HT-29 (cell line): ENCODE data around the gene ATP12A. TPM values are rescaled to one million over a fixed set of nuclear protein-coding genes. Genes with fewer than 3 reads are reported as not detected.
A peak's percentile ranks its signal among the peaks of the same experiment; 100 is the strongest.

ENCODE experiments used
- DNase-seq: peaks from one replicate; pipeline ENCODE4 v3.0.0-alpha.2; 2015; ENCODE audit warnings: low spot score
- total RNA-seq: library from RNA; depleted of rRNA; stranded (reverse); fragments of >200 nt; shearing (Covaris generic); gene quantifications from 2 replicates; pipeline ENCODE4 v1.2.3, GENCODE V29; 2014

The ATP12A gene
- total RNA-seq, 1 experiment from 2014 or later = not detected

DNA sequence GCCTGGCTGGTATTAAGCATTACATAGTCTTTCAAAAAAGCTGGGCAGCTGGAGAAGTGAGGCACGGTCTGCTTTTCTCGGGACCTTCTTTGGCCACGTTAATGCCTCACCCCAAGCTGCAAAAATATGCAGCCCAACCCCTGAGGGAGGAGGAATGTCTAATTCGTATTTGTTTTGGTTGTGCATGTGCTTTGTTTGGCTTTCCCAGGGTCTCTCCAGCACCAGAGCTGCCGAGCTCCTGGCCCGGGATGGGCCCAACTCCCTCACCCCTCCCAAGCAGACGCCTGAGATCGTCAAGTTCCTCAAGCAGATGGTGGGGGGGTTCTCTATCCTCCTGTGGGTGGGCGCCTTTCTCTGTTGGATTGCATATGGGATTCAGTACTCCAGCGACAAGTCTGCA, 7.9 kb downstream of the ATP12A start:
- DNase-seq = no peak

GRCh38 chr13:24688950-24689349, 8.7 kb downstream of the ATP12A start:
- no peak for DNase-seq

- no peak for DNase-seq
Measured at GRCh38 chr13:24691381-24691780, 11.2 kb downstream of the ATP12A start.

DNA sequence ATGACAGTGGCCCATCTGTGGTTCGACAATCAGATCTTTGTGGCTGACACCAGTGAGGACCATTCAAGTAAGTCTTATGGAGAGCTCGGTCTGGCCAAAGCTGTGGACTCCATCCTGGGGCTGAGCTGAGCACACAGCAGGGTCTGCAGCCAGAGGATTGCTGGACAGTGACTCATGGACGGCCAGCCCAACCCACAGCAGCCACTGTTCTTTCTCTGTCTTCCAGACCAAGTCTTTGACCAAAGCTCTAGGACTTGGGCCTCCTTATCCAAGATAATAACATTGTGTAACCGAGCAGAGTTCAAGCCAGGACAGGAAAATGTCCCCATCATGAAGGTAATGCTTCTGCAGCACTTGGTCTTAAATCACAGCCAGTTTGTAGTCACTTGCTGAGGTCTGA, 12.4 kb downstream of the ATP12A start:
- DNase-seq = no peak

- peak; percentile 92 for DNase-seq
Measured at GRCh38 chr13:24693862-24694471, 13.8 kb downstream of the ATP12A start.

DNA sequence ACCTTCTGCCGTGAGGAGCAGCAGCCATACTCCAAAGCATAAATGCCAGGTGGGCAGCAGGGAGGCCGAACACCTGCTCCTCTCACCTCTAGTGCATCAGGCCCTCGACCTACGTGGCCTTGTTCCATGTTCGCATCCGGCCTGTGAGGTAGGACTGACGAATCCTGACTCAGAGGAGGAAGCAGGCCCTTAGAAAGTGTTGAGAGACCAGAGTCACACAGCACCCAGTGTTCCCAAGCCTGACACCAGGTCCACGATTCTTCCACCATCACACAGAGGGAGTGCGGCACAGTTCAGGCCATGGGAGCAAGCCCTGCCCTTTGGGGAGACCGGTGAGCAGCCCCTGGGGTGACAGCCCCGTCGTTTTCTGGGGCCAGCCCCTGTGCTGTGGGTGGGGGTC, 14.7 kb downstream of the ATP12A start:
- DNase-seq = no peak

GRCh38 chr13:24698686-24699085, 18.5 kb downstream of the ATP12A start:
- DNase-seq = no peak

GRCh38 chr13:24699541-24699940, 19.3 kb downstream of the ATP12A start:
- no peak for DNase-seq

DNA sequence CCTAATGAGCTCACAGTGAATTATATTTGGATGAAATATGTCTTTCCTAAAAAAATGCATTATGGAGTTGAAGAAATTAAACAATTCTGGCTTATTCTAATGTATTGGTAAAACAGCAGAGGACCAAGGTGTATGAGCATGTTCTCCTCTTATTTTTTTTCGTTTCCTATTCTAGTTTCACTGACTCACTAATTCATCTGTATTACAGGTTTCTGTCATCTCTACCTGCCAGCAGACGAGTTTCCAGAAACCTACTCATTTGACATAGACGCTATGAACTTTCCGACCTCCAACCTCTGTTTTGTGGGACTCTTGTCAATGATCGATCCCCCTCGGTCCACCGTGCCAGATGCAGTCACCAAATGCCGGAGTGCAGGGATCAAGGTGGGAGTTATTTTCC, 20.3 kb downstream of the ATP12A start:
- DNase-seq = no peak

GRCh38 chr13:24706886-24707585, 26.8 kb downstream of the ATP12A start:
- DNase-seq = no peak

DNA sequence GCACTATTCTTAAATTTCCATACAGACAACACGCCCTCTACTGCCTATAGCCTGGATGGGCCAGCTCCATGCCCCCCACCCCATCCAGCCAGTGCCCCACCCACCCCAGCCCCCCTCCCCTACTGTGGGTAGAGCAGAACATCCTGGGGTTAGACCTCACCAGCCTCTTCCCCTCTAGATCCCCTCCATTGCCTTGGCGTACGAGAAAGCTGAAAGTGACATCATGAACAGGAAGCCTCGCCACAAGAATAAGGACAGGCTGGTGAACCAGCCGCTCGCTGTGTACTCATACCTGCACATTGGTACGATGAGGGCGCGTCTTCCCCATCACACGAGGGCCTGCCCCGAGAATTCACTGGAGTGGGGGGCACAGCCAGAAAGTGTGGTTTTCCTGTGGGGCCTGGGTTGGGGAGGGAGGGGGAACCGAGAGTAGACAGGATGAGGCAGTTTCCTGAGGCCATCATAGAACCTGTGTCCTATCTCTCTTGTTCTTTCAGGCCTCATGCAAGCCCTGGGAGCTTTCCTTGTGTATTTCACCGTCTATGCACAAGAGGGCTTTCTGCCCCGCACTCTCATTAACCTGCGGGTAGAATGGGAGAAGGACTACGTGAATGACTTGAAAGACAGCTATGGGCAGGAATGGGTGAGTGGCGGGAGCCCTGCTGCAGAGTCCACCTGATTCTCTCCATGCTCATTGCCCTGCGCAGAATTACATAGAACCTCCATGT, 29.1 kb downstream of the ATP12A start:
- DNase-seq = no peak

DNA sequence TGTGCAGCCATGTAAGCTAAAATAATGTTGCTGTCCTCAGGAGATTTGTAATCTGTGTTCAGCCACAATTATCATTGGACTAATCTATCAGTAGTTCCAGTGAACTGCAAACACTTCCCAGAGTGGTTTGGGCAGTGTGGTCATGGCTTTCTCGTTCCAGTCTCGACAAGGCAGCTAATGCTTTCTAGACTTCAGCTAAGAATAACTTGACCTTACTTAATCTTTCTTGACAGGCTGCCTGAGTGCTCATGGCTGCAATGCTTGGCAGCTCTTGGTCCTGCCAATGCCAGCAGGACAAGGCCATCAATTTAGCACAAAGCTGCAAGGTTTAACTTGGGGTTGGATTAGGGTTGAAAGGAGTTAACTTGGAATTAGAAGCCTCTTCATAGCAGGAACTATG, 32.8 kb downstream of the ATP12A start:
- no peak for DNase-seq

GRCh38 chr13:24716011-24716410, 35.8 kb downstream of the ATP12A start:
- no peak for DNase-seq

DNA sequence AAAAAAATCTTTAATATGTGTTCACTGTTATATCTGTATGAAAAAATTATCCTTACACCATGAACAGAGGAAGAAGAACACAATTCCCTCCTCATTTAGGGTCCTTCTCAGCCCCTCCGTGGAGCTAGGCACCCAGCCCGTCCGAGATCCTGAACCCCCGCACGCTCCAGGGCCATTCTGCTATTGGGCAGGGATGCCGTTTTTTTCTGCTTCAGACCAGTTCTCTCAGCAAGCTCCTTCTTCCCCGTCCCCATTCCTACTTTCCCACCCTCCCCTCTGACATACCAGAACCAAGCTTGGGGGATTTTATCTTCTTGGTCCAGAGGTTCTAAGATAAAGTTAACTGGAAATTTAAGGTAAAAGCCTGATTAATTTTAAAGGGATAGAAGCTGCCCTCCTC, 36.2 kb downstream of the ATP12A start:
- no peak for DNase-seq

- no peak for DNase-seq
Measured at GRCh38 chr13:24717217-24717616, 37.0 kb downstream of the ATP12A start.

- DNase-seq = no peak
Measured at GRCh38 chr13:24718192-24718965, 38.2 kb downstream of the ATP12A start.

- DNase-seq = no peak
Measured at GRCh38 chr13:24719139-24719538, 38.9 kb downstream of the ATP12A start.

DNA sequence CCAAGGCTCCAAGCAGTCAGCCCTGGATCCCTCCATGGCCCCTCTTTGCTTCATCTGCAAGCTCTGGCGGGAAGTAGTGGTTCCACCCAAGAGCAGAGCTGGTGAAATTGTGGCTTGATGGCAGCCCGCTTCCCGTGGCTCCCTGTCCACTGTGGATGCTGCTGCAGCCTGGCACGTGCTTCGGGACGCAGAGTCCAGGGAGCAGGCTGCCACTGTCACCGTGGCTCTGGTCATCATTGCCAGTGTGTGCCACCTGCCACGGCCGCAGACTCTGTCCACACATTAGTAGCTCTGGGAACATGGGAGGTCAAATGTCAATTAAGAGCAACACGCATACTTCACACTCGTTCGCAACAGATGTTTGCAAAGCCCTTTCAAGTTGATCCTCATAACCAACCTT, 43.0 kb downstream of the ATP12A start:
- DNase-seq = no peak

GRCh38 chr13:24724714-24725113, 44.5 kb downstream of the ATP12A start:
- DNase-seq = no peak

DNA sequence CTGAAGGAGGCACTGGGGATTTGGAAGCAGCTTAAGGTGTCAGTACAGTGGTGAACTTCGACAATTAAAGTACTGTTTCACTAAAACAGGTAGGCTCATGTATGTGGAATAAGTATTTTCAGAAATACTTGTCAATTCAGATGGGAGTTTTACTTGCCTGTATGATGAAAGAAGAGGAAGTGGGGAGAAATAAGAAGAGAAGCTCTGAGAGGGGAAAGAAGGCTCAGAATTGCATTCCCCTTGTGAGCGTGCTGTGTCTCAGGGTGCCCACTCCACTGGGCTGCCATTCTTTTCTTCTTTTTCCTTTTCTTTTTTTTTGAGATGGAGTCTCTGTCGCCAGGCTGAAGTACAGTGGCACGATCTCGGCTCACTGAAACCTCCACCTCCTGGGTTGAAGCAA, 45.2 kb downstream of the ATP12A start:
- no peak for DNase-seq

GRCh38 chr13:24727731-24728601, 47.8 kb downstream of the ATP12A start:
- DNase-seq = peak; percentile 93
